H1 (cell line): ENCODE results near the gene GCSH. TPM values are rescaled to one million over a fixed set of nuclear protein-coding genes. Genes with fewer than 3 reads are reported as not detected.

Experiments
- EP300 ChIP-seq, 2 experiments: IDR thresholded peaks; 1 replicate in 1 of 2; 2 replicates in 1 of 2; pipeline ENCODE4 v1.6.1; 2011 to 2012; ENCODE audit warnings: low read depth in 2 of 2, low read length in 2 of 2, mild to moderate bottlenecking in 2 of 2, borderline replicate concordance in 1 of 2, inconsistent platforms in 1 of 2, moderate library complexity in 1 of 2
- NANOG ChIP-seq: IDR thresholded peaks from 2 replicates; pipeline ENCODE4 v1.6.1; 2011; ENCODE audit warnings: low read length, low read depth, mild to moderate bottlenecking, inconsistent platforms; ENCODE audit not compliant: insufficient read depth, poor library complexity, severe bottlenecking
- POU5F1 ChIP-seq: IDR thresholded peaks from 2 replicates; pipeline ENCODE4 v1.6.1; 2011; ENCODE audit warnings: low read depth, mild to moderate bottlenecking, low read length, moderate library complexity
- TAF1 ChIP-seq: IDR thresholded peaks from 2 replicates; pipeline ENCODE4 v1.6.1; 2011; ENCODE audit warnings: mild to moderate bottlenecking, low read depth, low read length
- TAF7 ChIP-seq: optimal IDR thresholded peaks from 2 replicates; pipeline ENCODE3; 2011; ENCODE audit warnings: low read depth, mild to moderate bottlenecking, inconsistent platforms, low read length, moderate library complexity, borderline replicate concordance
- polyA plus RNA-seq, 7 experiments: library from polyadenylated mRNA; depleted of rRNA in 3 of 7; stranded (reverse) in 5 of 7; unstranded in 2 of 7; fragments of >200 nt in 5 of 7; fragments of 200-250 nt in 2 of 7; gene quantifications; 1 replicate in 5 of 7; 2 replicates in 1 of 7; 4 replicates in 1 of 7; pipeline versions ENCODE4 v1.2.1 to v1.2.3, GENCODE V29; 2011 to 2013; ENCODE audit warnings: missing spikeins in 2 of 7, mixed read lengths in 2 of 7
- total RNA-seq: library from RNA; stranded (reverse); fragmentation: NEBNext Ultra II Directional; extraction: Animal tissue kit (Norgen Biotek cat#: 25700); gene quantifications from 2 replicates; pipeline ENCODE4 v1.2.1, GENCODE V29; 2021

Gene GCSH
- total and polyA plus RNA-seq, 2 of the 8 experiments (the other 6 are each of a cell fraction or from before 2014, with no cell fraction given): 28.2 to 108 TPM

- TF ChIP-seq NANOG (no peak), TAF7 (no peak), EP300 (IDR thresholded peaks at IDR 0.05; ENCODE audit: borderline replicate concordance in 1 of 2, low read depth in 2 of 2, low read length in 2 of 2) (no peak), POU5F1 (no peak), TAF1 (no peak)
Measured at GRCh38 chr16:81069063-81069462, 27.1 kb downstream of the GCSH start (continued).
